Endothelial cell of hepatic sinusoid (primary cell): ENCODE measurements around the gene CPNE4.

ENCODE experiments used
- in situ Hi-C: cut with HindIII; loops from 2 replicates; pipeline ENCODE4 v1.10.0; 2017; ENCODE audit warnings: low sequenced_read_pairs

The CPNE4 gene

DNA sequence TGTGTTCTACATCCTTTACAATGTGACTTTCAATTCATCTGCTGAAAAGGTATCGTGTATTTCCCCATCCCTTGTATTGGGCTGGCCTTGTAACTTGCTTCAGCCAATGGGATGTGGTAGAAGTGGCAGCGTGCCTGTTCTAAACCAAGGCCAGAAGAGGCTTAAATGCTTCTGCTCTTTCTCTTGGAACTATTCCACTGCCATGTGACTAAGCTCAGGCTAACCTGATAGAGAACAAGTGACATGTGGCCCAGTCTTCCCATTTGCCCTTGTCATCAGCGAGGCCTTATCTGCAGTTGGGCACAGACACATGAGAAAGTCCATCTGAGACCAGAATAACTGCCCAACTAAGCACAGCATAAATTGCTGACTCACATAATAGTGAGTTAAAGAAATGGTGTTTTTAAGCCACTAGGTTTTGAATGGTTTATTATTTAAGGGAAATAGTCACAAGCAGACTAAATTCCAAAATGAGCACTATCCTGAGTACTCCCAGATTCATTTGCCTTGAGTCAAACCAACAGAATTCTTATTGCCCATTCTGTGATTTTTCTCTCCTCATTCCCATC, 230.2 kb downstream of the CPNE4 start:
- in situ Hi-C loops: no loop called here

DNA sequence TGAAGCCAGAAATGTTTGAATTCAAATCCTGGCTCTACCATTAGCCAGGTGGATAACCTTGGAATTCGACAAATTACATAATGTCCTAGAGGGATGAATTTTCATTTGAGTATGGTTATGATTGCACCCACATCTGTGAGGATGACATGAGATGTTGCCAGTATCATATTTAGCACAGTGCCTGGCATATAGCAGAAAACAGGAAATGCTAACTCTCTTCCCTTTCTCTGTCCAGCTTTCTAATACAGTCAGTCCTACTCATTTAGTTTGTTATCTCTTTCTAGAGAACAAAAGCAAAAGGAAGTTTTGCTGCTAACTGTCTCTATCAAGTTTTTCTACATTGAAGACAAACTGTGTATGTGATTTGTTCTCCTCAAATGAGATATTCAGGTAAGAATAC, 231.7 kb downstream of the CPNE4 start:
- in situ Hi-C loops: no loop called here

DNA sequence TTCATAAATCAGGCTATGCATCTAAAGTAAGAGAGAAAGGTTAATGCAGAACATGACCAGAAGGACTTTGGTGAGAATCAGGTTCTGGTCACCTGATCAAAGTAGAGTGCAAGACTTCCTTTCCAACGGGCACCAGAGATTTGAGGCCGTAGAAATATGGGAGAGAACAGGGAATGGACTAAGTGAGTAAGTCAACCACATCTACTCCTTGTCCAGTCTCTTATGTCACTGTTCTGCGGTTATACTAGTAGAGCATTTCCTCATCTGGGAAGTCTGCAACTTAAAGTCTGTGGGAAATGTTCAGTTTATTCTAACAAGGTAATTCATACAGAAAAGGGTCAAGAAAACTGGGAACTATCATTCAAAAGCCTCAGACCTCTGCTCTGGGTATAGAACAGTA, 232.8 kb downstream of the CPNE4 start:
- in situ Hi-C loops: no loop called here

DNA sequence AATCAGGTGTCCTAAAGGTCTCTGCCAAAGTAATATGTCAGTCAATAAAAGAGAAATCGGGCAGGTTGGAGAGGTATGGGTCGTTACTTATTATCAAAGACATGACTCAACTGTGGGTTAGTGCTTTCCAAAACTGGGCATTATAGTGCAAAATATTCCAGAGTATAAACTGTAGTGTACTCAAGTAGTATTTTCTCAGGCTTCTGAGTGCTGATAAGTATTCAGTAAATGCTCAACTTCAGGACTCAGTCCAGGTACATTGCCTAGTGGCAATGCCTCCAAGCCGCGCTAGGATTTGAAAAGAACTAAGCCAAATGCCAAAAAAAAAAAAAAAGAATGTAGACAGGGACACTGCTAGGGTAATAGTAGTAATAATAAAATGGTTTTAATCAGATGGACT, 233.2 kb downstream of the CPNE4 start:
- in situ Hi-C loops: no loop called here

DNA sequence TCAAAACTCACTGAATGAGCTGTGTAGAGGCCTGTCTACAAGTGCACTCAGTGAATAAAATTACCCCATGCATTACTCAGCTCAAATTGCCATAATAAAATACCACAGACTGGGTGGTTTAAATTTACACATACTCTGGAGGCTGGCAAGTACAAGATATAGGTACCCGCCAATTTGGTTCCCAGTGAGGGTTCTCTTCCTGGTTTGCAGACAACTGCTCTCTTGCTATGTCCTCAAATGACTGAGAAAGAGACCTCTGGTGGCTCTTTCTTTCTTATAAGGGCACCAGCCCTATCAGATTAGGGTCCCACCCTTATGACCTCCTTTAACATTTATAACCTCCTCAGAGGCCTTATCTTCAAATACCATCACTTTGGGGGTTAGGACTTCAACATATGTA, 237.0 kb downstream of the CPNE4 start:
- in situ Hi-C loops: no loop called here

DNA sequence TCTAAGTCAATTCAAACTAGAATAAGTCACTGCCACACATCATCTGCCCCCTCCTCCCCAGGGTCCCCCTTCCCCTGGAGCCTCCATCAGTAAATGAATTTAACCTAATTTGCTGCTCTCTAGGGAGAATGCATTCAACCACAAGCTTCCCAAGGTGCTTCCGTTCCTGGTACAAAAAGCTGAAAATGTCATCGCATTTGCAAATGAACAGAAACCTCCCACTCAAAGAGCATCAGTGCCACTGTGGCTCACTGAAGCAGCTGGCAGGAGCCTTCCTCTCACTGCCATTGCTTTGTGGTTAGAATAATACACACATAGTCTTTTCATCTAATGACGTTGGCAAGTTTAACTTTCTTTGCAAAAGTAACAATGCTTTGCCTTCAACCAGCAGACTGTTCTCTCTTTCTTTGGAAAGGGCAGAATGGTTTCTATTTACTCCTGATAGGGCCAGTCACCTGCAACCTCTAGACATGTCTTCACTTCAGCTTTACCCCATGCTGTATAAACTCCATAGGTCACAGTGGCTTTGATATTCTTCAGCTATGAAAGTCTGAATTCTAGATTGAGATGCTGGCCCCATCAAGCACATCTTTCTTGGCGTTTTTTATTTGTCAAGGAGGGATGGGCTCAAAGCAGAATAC, 238.1 kb downstream of the CPNE4 start:
- in situ Hi-C loops: no loop called here

DNA sequence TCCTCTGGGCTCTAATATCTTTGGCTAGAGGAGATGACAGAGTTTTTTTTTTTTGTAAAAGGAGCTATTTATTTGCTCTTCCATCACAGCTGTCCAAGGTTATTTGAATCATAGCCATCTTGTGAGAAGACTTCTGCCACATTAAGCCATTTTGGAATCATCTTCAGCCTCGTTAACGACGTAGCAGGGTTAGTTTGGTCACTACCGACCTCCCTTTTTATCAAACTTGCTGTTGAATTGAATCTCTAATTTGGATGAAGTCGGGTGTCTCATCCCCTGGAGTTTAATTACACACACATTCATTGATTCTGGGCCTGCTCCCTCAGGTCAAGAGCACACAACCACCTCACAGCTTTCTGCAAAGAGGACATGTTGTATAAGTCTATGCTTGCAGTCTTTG, 238.7 kb downstream of the CPNE4 start:
- in situ Hi-C loops: no loop called here

DNA sequence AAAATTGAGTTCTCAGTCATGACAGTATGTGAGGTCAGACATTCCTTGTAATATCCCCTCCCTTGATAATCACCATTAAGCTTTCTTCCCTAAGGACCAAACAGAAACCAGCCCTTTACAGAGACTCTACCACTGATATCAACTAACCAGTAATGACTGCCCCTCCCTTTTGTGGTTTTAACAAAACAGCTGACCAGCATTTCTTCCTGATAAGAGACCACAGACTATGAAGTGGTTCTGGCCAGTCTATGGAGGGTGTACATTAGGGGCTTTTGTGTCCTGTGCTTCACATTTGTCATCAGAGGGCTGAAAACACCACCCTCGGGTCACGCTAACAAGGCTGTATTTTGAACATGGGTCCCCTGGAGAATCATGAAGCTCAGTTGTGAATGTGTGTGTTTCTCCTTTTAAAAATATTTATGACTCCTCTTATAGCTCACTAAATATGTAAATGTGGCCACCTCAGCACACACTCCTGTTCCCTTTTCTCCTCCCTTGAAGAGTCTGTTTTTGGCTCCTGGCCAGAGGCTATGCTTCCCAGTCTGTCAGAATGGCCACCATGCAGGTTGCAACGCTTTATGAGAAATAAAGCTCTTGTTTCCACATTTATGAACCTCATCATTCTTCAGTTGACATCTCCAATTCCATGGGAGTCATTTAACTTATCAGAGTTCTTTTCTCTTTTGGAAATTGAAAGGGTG, 239.3 kb downstream of the CPNE4 start:
- in situ Hi-C loops: no loop called here

DNA sequence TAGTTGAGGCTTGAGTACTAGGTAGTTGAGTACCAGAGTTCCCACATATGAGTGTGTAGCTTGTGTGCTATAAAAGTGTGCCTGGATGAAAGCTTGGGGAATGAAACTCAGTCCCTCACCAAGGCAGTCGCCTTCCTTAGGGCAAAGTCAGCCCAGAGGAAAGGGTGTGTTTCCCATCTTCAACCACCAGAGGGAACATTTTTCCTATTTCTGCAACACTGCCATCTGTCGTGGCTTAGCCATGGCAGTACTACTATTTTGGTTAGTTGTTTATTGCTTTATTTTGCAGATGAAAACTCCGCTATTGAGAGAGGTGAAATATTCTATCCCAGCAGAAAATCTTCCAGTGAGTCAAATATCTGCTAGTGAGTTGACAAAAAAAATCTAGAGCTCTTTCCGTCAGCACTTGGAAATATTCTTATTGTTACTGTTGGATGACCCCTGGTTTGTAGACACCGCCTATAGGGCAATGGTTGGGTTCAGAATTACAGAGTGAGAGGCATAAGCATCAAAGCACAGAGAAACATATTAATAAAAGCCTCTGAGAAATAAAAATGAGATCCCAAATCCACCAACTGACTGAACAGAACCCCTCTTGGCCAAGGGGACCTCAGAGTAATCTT, 239.9 kb downstream of the CPNE4 start:
- in situ Hi-C loops: no loop called here

DNA sequence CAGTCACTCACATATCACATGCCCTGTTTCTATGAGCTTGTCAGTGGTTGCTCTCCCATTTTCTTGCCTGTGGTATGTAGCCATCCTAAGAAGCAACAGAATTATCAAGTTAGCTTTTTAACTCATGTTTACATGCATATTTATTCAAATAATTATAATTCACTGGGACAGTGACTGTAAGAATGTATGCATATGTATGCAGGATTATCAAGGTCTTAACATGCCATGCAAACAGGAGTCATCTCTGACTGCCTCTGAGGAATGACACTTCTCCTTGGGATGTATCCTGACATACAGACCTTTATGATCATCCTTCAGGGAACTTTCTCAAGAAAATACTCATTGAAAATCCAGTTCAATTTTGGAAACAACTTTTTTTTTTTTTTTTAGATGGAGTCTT, 240.9 kb downstream of the CPNE4 start:
- in situ Hi-C loops: no loop called here

DNA sequence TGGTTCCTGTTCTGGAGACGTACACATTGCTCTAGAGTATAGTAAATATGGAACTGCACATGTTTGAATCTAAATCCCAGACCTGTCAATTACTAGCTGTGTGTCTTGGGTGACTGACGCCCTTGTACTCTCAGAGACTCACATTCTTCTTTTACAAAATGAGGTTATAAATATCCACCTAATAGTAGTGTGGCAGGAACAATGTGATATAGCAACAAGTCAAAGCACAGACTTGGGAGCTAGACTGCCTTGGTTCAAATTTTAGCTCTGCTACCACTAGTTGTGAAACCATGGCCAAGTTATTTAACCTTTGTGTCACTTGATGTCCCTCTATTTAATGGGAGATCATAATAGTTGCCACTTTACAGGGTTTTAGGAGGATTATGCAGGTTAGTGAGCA, 245.6 kb downstream of the CPNE4 start:
- in situ Hi-C loops: no loop called here

DNA sequence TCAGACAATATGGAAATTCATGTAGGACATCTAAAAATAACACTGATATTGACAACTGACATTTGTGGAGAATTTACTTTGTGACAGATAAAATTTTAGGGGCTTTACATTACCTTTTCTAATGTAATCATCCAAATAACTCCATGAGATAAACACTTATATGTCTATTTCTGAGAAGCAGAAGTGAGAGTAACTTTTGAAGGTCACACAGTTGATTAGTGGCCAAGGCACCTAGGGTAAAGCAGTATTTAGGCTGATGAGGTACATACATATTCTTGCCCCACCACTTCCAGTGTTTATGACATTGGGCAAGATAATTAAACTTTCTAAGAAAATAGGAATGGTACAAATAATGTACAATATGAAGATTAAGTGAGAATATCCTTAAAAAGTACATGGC, 248.4 kb downstream of the CPNE4 start:
- in situ Hi-C loops: no loop called here

DNA sequence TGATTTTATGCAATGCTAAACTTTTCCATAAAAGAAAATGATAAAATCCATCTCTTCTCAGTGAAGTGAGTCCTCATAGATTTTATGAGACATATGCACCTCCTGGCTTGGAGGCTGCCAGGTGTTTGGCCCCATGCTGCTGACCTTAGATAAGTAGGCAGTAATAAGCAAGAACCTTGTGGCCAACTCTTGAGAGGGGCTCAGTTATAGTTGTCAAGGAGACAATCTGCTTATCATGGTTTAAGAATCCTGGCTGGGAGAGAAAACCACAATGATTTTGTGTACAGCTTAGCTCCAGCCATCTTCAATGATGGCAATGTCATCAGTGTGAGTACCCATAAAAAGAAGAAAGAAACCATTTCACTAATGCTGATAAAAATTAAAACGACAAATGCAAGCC, 252.1 kb downstream of the CPNE4 start:
- in situ Hi-C loops: no loop called here

DNA sequence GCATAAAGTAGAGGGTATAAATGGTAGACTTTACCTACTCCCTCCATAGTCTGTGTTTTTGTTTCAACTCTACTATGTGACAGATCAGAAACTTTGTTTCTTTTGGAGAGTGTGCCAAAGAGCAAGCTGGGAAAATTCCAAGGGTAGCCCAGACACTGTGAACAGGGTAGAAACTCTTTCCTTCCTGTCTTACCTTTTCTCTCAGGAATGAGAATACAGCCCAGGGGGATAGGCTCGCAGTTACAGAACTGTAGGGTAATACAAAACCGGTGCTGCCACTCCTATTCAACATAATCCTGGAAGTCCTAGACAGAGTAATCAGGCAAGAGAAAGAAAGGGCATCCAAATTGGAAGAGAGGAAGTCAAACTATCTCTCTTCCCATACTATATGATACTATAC, 256.3 kb downstream of the CPNE4 start:
- in situ Hi-C loops: no loop called here

DNA sequence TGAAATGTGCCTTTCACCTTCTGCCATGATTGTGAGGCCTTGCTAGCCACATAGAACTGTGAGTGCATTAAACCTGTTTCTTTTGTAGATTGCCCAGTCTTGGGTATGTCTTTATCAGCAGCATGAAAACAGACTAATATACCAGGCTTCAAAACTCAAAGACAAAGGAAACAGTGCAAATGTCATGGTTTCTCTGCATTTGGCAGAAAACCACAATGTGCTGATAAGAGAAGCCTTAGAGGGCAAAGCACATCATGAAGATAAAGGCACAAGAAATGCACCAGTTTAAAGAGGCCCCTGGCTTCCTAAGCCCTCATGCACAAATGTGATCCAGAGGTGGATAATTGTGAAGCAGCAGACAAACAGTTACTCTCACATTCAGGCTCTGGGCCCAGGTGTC, 259.2 kb downstream of the CPNE4 start:
- in situ Hi-C loops: no loop called here

DNA sequence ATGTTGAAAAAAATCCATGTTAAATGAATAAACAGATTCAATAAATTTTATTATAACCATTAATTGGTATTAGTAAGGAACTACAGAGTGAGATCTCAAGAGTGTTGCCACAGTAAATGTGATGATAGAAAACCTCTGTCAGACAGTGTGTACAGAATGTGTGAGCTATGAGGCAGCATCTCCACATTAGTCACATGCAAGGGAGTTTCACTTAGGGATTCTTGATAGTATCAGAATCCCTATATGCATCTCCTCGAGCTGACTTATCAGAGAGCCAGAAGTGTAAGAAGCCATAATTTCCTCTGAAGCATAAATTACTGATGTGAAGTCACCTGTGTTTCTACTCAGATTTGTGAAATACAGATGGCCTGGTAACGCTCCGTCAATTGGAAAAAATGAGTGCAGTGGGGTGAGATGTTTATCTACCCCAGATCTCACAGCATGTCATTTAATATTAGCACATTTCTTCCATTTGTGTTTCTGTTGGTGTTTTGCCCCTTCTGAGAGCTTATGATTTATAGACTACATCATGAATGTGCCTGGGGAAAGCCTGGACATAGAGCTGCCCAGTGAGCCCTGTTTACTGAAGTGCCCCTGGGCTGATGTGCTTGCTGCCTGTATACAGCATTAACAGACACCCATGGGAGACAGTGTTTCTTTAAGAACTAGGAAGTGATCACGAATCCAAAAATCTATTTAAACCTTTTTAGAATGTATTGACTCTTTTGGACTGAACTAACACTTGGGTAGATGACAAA, 262.4 kb downstream of the CPNE4 start:
- in situ Hi-C loops: no loop called here

DNA sequence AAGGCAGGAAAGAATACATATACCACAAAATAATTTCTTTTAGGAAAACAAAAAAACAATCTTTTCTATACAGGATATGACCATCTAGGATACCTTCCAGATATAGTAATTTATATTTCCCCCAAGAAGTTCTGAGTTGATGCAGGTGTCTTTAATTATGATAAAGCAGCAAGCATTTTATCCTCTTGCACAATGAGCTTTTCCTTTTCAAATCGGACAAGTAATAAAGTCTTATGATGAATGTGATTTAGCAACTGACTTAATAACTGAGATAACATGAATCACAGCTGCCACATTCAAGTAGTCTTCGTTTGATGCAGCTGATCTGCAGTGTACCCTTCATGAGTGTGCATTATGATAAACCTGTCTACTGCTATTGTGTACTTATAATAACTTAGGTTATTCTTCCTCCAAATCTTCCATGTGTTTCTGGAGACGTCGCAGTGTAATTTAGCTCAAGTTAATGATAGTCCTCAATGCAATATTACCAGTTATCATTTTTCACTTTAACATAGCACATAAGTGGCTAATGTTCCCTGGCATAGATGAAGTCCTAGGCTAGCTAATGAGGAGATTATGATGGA, 271.7 kb downstream of the CPNE4 start:
- in situ Hi-C loops: no loop called here

DNA sequence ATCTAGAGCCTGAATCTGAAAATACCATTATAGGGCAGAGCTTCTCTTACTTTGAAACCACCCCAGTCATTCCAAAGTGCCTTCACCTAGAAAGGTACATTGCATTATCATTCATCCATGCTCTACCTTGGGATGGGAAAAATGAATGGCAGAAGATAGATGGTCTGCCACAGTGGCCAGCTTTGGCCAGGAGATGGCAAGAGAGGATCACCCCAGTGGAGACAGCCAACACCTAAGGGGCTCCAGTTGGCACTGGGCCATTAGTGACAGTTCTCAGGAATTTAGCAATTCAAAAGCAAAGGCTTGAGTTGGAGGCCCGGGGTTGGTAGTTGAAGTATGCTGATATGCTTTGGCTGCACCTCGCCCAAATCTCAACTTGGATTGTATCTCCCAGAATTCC, 278.4 kb downstream of the CPNE4 start:
- in situ Hi-C loops: no loop called here

DNA sequence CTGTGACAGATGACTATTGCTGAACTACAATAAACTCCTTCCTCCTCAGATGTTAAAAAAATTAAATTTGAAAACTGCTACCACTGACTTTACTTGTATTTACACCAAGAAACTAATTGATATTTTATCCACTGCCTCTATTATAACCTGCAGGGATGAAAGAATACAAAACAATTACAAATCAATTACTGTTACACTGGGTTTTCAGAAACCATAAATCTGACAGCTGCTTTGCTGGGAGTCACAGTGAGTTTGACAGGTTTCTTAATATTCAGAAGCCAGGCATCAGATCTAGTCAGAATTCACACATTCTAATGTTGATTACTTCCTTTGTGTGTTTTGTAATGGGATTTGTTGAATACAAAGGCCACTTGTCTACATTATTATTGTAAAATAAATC, 279.4 kb downstream of the CPNE4 start:
- in situ Hi-C loops: no loop called here

DNA sequence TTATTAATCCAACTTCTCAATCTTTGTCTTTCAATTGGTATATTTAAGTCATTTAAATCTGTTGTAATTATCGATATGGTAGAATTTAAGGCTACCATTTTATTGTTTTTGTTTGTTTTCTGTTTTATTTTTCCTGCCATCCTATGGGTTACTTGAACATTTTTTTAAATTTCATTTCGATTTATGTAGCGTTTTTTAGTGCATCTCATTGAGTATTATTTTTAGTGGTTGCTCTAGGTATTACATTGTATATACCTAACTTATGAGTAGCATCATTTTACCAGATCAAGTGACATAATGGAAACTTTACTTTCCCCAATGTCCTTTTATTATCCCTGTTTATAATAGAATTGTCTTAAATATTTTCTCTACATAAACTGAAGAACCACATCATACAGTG, 284.6 kb downstream of the CPNE4 start:
- in situ Hi-C loops: no loop called here

DNA sequence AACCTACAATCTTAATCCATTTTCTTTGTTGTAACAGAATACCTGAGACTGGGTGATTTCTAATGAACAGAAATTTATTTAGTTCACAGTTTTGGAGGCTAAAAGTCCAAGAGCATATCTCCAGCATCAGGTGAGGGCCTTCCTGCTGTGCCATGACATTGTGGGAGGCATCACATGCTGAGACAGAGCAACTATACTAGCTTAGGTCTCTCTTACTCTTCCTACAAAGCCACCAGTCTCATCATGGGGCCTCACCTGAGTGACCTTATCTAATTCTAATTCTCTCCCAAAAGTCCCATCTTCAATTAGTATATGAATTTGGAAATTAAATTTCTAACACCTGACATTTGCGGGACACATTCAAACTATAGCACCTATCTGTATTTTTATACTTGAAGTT, 285.0 kb downstream of the CPNE4 start:
- in situ Hi-C loops: no loop called here
